DOHH2 (cell line): ENCODE data around the gene ABCB8.

Source experiments
- H3F3A ChIP-seq: fragments of 200-600 bp; sonication (generic), shearing (Covaris generic); 2 replicates; pipeline ENCODE4 v1.6.0; 2016; ENCODE audit warnings: antibody characterized with exemption, mild to moderate bottlenecking; ENCODE audit not compliant: control insufficient read depth, insufficient read depth
- H3K27ac ChIP-seq: fragments of 200-600 bp; sonication (generic); 2 replicates; pipeline ENCODE4 v1.5.1; 2014; ENCODE audit warnings: low read depth, mild to moderate bottlenecking, low read length, moderate library complexity
- H3K27me3 ChIP-seq: fragments of 200-600 bp; sonication (generic); 2 replicates; pipeline ENCODE4 v1.6.1; 2014; ENCODE audit warnings: mild to moderate bottlenecking, low read length, mixed read lengths; ENCODE audit not compliant: control insufficient read depth
- H3K36me3 ChIP-seq: fragments of 200-600 bp; sonication (generic); 2 replicates; pipeline ENCODE4 v1.6.1; 2014; ENCODE audit warnings: mild to moderate bottlenecking, low read length, moderate library complexity, mixed read lengths; ENCODE audit not compliant: control insufficient read depth
- H3K4me1 ChIP-seq: fragments of 200-600 bp; sonication (generic); 2 replicates; pipeline ENCODE4 v1.6.1; 2014; ENCODE audit warnings: mild to moderate bottlenecking, low read length, mixed read lengths; ENCODE audit not compliant: control insufficient read depth
- H3K4me2 ChIP-seq: fragments of 200-600 bp; sonication (generic); 2 replicates; pipeline ENCODE4 v1.6.0; 2014; ENCODE audit warnings: mild to moderate bottlenecking, low read length, moderate library complexity
- H3K4me3 ChIP-seq: fragments of 200-600 bp; sonication (generic); 2 replicates; pipeline ENCODE4 v1.5.1; 2014; ENCODE audit warnings: mild to moderate bottlenecking, low read length, mixed read lengths
- H3K79me2 ChIP-seq: fragments of 200-600 bp; sonication (generic); 2 replicates; pipeline ENCODE4 v1.6.1; 2014; ENCODE audit warnings: mild to moderate bottlenecking, low read length, mixed read lengths; ENCODE audit not compliant: control insufficient read depth
- H3K9me2 ChIP-seq: fragments of 200-600 bp; sonication (generic); replicated peaks from 2 replicates; pipeline ENCODE4 v1.6.1; 2014; ENCODE audit warnings: mild to moderate bottlenecking, low read length, mixed read lengths; ENCODE audit not compliant: control insufficient read depth
- H3K9me3 ChIP-seq: fragments of 200-600 bp; sonication (generic); 2 replicates; pipeline ENCODE4 v1.6.1; 2014; ENCODE audit warnings: antibody characterized with exemption, low read length, mixed read lengths; ENCODE audit not compliant: control insufficient read depth, insufficient read depth
- H4K20me1 ChIP-seq: fragments of 200-600 bp; sonication (generic); 2 replicates; pipeline ENCODE4 v1.6.0; 2014; ENCODE audit warnings: low read depth, mild to moderate bottlenecking, antibody characterized with exemption, low read length, moderate library complexity; ENCODE audit not compliant: control insufficient read depth, insufficient read depth
- CTCF ChIP-seq: fragments of 200-600 bp; sonication (generic); IDR thresholded peaks from one replicate; pipeline ENCODE4 v1.5.1; 2014; ENCODE audit warnings: antibody characterized with exemption, mild to moderate bottlenecking, low read depth, low read length; ENCODE audit not compliant: poor library complexity, severe bottlenecking
- EZH2phosphoT487 ChIP-seq: fragments of 200-600 bp; sonication (generic); IDR thresholded peaks from 2 replicates; pipeline ENCODE4 v1.6.1; 2017; ENCODE audit warnings: borderline replicate concordance, mild to moderate bottlenecking, antibody characterized with exemption, low read length, moderate library complexity, mixed read lengths

Gene ABCB8

DNA sequence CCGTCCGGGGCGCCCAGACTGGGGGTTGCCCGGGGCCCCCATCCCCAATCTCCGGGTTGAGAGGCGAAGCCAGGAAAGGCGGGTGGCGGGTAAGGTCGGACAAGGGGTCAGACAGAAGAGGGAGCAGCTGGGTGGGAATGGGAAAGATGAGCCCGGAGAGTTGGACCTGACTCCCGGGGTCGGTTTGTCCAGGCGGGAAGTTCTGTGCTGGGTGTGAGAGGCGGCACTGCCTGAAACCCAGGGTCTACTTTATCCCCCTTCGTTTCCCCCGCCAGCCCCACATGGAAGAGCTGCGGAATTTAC is 31.8 kb downstream of the ABCB8 start:
- Histone ChIP-seq H3K79me2 (peaks cover 30% of the 10 kb centered on the region), H3F3A (peaks cover 7% of the 10 kb centered on the region), H3K36me3 (peaks cover 29% of the 10 kb centered on the region), H3K9me3 (no peaks in the 10 kb centered on the region), H3K4me1 (peaks cover 31% of the 10 kb centered on the region), H3K27ac (peak overlapping the region; percentile 61), H3K27me3 (no peaks in the 10 kb centered on the region), H3K4me2 (peak overlapping the region; percentile 97), H3K4me3 (peak overlapping the region; percentile 89), H4K20me1 (peaks cover 7% of the 10 kb centered on the region; the same call in 1 of the 2 replicates), H3K9me2 (no peaks in the 10 kb centered on the region)
- TF ChIP-seq EZH2phosphoT487 (no peak), CTCF (no peak)

DNA sequence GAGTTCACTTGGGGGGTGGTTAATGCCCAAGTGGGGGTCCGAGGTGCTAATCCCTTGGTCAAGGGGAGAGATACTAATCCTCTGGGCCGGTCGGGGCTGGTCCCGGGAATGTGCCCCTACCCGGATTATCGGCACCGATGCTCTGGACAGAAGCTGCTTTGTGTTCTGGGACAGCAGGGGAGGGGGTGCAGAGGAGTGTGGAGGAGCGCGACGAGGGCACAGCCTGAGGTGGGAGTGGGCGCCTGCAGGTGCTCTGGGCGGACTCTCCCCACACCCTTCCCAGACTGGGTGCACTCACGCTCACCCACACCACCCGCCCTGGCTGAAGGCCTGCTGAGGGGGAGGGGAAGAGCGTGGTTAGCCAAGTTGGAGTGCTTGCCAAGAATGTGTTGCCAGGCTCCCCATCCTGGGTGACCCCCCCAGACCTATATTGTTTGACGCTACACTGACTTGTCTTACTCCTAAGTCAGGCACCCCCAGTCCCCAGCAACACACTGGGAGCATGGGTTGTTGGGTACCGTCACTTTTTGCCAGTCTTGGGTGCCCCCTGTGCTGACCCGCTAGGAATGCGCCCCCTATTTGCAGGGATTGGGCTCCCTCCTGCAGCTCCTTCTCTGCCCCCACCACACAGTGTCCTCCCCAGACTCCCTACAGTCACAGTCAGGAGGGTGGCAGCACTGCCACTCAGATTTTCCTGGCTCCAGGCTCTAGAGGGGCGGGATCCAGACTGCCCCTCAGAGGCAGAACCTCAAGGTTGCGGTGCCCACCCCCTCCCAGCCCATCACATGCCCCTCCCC is 32.4 kb downstream of the ABCB8 start:
- no peaks in the 10 kb centered on the region for H3K27me3 ChIP-seq
- H3K4me3 ChIP-seq, result peak overlapping the region; percentile 89
- H3K27ac ChIP-seq, result peak overlapping the region; percentile 61
- peaks cover 35% of the 10 kb centered on the region for H3K36me3 ChIP-seq
- peaks cover 7% of the 10 kb centered on the region; the same call in 1 of the 2 replicates for H4K20me1 ChIP-seq
- H3K4me1 ChIP-seq, result peaks cover 31% of the 10 kb centered on the region
- no peaks in the 10 kb centered on the region for H3K9me3 ChIP-seq
- peak overlapping the region; percentile 97 for H3K4me2 ChIP-seq
- peaks cover 30% of the 10 kb centered on the region for H3K79me2 ChIP-seq
- H3K9me2 ChIP-seq, result no peaks in the 10 kb centered on the region
- TF ChIP-seq CTCF (peak; percentile 71), EZH2phosphoT487 (no peak)
- peaks cover 7% of the 10 kb centered on the region for H3F3A ChIP-seq

GRCh38 chr7:151061213-151062110 is 33.2 kb downstream of the ABCB8 start:
- H3K36me3 ChIP-seq, result peaks cover 43% of the 10 kb centered on the region
- no peak overlapping the region for H3K27ac ChIP-seq
- H3K4me2 ChIP-seq, result peak overlapping the region; percentile 97
- peaks cover 7% of the 10 kb centered on the region; the same call in 1 of the 2 replicates for H4K20me1 ChIP-seq
- H3K79me2 ChIP-seq, result peaks cover 30% of the 10 kb centered on the region
- peaks cover 31% of the 10 kb centered on the region for H3K4me1 ChIP-seq
- no peaks in the 10 kb centered on the region for H3K27me3 ChIP-seq
- no peaks in the 10 kb centered on the region for H3K9me3 ChIP-seq
- no peaks in the 10 kb centered on the region for H3K9me2 ChIP-seq
- H3K4me3 ChIP-seq, result peak overlapping the region; percentile 89
- TF ChIP-seq CTCF, result no peak
- TF ChIP-seq EZH2phosphoT487, result no peak
- H3F3A ChIP-seq, result peaks cover 7% of the 10 kb centered on the region
